Stimulated activated CD8-positive, alpha-beta memory T cell treated with anti-CD3 and anti-CD28 coated beads, Interleukin-2, amount 100 ng/mL, for 48 hours (primary cell): ENCODE results near the gene GSG1.

Source experiments
- DNase-seq, 2 donors: peaks; one replicate each; pipeline ENCODE4 v3.0.0-alpha.2; 2020; ENCODE audit warnings: low read depth in 2 of 2

GSG1 gene

DNA sequence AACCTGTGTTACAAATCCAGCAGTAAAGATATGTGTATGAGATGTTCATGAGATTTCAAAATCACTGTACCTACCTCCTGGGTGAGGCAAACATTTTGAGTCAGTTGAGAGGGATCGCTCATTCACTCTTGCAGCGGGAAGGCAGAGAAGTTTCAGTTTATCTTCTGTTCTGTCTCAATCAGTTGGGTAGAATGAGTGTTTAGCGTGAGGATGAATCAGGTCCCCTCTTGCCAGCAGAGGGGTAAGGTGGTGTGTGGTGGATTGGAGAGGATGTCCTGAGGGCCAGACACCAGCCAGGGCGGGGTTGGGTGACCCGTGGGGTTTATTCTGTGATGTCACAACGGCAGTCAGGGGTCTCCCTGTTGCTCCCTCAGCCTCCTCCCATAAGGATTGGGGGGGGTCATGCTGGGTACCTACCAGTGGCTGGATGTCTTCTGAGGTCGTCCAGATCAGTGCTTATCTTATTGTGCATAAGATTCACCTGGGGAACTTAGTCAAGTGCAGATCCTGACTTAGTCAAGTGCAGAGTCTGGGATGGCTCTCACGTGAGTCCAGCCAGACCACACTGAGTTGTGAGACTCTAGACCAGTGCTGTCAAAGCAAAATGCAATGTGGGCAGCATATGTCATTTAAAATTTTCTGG lies at the start of gene GSG1:
Gene GSG1, minus strand, starts transcription at position 277 of the 643 bp plus-strand sequence. Its CDS starts 155 bp downstream, at position 122.
- peak in 1 of 2 donors; percentile 27 for DNase-seq

- DNase-seq, result no peak
Observed at GRCh38 chr12:13153180-13153579, 49.7 kb upstream of the GSG1 start.

GRCh38 chr12:13152756-13153155 lies 49.3 kb upstream of the GSG1 start:
- no peak for DNase-seq

DNA sequence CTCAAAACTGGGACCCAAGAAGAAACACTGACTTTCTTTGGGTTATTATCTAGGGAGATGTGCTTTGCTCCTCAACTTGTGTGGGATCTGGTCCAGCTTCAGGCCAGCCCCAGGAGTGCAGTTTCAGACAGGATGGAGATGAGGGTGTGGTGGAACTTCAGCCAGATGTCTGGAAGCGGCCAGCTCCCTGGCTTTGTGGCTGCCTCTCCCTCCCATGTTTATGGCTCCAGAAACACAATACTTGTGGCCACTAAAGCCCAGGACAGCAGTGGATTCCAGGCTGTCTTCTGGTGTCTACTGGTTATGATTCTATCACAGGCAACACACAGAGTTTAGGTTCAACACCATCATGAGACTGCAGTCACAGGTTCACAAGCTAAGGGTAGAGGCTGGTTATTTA lies 48.8 kb upstream of the GSG1 start:
- no peak for DNase-seq

DNA sequence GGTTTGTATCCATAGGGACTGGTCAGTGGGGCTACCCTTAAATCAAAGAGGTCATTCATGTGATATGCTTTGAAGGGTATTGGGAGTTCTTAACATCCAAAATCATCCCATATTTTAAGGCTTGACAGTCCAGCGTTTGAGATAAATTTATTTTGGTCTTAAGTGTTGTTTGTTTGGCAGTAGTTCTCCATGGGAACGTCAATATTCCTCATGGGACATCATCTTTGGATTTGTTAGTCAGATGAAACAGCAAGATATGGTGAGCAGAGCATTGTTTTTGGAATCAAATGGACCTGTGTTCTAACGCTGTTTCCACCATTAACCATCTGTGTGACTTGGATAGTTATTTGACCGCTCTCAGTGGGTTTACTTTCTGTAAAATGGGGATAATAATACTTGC lies 45.9 kb upstream of the GSG1 start:
- no peak for DNase-seq

DNA sequence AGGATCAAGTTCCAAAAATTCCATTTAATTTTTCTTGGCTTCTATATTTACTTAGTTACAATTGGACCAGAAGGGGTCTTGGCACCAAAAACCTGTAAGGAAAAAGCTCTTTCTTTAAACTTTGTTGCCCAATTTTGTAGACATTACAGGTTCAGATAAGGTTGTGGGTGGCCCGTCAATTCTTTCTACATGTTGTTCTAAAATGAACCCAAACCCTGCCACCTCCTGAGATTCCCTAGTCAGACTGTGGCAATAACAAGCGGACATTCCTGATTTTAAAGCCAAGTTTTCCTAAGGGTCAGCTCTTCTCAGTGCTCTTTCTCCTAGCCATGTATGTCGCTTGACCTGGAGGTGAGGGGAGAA lies 45.0 kb upstream of the GSG1 start:
- no peak for DNase-seq

DNA sequence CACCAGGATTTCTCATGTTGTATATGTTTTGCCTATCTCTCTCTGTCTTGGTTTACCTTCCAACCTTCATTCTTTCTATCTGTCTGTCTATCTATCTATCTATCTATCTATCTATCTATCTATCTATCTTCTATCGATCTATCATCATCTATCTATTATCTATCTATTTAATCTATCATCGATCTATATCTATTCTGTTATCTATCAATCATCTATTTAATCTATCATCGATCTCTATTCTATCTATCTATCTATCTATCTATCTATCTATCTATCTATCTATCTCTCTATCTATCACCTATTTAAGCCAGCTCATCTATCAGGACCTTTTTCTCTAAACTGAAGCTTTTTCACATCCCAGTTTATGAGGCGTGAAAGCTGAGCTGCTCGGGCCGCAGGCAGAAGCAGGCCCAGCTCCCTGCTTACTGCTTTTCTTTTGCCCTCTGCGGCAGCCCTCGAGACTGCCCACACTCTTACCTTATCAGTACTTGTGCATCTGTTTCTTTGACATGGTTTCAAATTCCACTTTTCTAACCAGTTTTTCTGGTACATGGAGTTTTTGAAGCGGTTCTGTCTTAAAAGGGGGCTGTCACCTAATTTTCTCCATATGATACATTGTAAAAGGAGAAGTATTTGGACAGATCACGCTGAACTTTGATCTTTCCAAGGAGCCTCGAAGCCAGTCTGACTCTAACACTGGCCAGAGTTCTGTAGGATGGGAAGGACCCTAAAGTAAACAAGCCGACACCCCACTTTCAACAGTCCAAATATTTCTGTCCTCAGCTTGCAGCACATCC lies 44.4 kb upstream of the GSG1 start:
- DNase-seq, result no peak

DNA sequence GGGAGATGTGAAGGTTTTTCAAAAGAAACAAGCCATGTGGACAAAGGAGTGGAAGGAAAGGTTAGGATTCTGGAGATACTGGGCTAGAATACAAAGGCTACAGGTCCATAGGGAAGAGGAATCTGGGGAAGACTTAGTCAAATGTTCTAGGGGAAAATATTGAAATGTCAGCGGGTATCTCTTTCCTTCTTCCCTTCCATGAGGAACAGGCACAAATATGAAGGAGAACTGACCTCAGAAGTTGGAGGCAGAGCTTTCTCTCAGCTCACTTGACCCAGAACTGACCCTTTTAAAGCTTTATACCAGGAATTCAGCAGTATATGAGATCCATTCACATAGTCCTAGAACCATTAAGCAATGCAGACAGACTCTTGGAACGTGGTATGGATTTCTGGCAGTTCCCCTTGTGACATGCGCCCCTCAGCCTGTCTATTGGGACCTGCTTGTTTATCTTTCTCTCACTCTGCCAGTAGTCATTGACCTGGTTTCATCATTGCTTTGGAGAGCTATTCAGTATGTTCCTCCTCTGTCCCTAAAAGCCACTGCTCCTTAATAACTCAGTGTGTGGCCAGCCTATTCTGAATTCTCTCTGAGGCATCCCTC lies 43.0 kb upstream of the GSG1 start:
- no peak for DNase-seq

DNA sequence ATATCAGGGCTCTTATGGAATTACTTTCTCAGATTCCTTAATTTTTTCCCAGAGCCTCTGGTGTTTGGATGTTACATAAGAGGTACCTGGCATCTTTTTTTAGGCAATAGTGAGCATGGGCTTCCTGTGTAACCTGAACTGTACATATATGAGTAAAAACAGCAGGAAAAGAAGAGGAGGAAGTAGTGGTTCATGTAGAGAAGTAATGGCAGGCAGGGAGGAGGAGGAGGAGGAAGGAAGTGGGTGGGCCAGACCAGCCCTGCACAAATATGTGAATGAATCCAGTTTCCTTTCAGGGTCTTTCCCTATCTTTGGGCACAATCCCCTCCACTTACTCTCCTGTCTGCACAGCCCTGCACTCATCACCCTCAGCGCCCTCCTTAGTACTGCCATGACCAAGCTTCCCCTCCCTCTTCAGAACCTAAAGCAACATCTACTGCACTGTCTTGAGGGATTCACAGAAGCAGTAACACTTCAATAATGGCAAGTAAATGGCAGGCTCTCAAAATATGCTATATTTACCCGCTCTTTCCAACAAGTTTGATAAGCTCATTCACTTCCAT lies 40.9 kb upstream of the GSG1 start:
- DNase-seq, result no peak

- DNase-seq, result no peak
Observed at GRCh38 chr12:13142747-13143146, 39.3 kb upstream of the GSG1 start.

DNA sequence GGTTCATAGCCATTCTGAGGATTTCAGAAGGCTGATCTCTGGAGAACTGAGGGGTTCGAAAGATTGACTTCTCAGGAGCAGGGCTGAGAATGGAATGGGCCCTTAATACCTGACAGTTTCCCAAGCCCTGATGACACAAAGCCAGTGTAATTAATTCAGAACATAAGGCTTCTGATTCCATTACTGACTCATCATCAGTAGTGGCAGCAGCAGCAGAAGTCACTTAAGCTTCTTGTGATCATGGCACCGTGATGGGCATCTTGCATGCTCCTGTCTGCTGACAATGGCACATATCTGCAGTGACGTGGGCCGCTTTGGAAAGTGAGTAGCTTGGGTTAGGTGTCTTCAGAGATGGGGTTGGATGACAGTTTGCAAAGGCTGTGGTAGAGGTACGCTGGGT lies 38.2 kb upstream of the GSG1 start:
- no peak for DNase-seq

GRCh38 chr12:13135371-13136178 lies 32.1 kb upstream of the GSG1 start:
- no peak for DNase-seq

- no peak for DNase-seq
Observed at GRCh38 chr12:13133886-13134285, 30.4 kb upstream of the GSG1 start.

DNA sequence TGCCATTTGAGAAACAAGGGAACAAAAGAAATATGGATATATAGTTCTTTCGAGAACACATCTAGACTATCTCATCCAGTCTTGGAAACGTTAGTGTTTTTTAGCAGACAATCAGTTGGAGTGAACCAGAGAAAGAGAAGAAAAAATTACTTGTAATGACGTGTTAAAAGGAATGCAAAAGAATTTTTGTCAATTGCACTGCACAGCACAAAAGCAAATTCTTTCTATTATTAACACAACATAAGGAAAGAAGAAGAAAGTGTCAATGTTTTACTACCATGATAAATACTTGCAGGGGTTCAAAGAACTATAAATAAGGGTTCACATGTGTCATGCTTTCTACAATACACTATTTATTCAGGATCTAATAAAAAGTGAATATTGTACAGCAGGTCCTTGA lies 27.5 kb upstream of the GSG1 start:
- DNase-seq, result no peak

GRCh38 chr12:13128291-13128965 lies 25.0 kb upstream of the GSG1 start:
- no peak for DNase-seq

DNA sequence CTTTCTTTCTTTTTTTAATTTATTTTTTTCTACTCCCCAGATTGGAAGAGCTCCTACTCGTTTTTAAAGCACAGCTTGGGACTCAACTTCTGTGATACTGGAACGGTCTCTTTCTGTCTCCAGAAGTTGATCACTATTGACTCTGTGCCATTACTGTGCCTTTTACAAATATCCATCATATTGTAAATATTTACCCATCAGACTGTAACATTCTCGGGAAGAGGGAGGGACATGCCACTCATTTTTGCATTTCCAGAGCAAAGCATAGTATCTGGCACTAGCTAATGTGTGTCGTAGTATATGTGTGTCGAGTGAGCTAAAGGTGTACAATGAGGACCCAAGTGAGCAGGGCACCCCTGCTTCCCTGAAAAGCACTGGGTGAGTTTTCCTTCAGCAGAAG lies 24.0 kb upstream of the GSG1 start:
- DNase-seq, result no peak

- DNase-seq, result no peak
Observed at GRCh38 chr12:13126494-13126893, 23.0 kb upstream of the GSG1 start.

- no peak for DNase-seq
Observed at GRCh38 chr12:13125996-13126395, 22.5 kb upstream of the GSG1 start.

DNA sequence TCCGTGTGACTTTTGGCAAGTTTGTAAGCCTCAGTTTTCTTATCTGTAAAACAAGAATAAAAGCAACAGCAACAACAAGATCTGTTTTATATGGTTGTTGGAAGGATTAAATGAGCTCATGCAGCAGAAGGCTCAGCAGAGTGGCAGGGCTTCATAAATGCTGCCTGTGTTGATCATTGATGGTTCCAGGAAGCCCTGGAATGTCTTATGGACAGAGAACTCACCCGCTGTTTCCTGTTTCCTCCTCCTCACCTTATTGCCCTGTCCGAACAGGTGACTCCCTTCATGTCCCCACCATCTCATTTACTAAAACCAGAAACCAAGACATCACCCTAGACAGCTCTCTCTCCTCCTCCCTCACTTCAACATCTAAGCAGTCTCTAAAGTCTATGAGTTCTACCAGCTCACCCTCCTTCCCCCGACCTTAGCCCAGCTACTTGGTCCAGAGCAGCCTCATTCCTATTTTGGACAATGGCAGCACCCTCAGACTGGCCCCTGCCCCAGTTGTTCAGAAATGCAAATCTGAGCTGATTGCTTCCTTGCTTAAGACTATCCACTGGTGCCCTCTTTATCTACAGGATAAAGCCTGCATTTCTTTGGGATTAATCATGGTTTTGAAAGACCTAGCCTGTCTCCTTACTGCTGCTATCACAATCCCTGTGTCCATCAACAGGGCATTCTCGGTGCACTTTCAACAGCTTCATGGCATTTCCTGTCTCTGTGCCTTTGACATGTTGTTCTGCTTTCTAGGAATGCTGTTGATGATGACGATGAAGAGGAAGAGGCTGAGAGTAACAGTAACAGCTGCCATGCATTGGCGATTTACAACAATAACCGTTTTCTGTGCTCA lies 21.4 kb upstream of the GSG1 start:
- DNase-seq, result no peak

DNA sequence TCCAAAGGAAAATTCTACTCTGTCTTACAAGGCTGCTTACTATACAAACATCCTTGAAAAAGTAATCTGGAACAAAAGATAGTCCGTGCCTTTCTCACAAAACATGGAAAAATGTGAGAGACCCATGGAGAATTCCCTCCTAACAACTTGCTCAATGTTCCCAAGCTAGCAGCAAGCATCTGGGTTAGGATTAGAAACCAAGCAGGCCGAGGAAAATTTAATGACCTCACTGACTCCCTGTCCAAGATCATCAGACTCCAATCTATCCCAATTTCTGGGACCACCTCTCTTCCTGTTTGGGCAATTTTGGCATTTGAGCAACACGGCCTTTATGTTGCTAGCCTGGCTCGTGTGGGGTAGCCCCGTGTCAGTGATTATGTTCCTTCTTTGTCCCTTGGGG lies 18.1 kb upstream of the GSG1 start:
- DNase-seq, result no peak
